GM20000 (cell line): ENCODE measurements around the gene UBE2V1.
A peak's percentile ranks its signal among the peaks of the same experiment; 100 is the strongest.
"Not testable (repeated sequence)": the region's sequence is repeated elsewhere in the genome, so short reads cannot be mapped to it uniquely, and the experiment has no call there.

Source experiments
- DNase-seq: peaks from one replicate; pipeline ENCODE4 v3.0.0; 2012; ENCODE audit warnings: low spot score
- TF ChIP-seq, protein P1 (sequence below): IDR thresholded peaks from 2 replicates; pipeline ENCODE4 v1.5.1; 2012; ENCODE audit warnings: mild to moderate bottlenecking, control low read depth; ENCODE audit errors: extremely low read depth, missing control alignments

UBE2V1 gene

GRCh38 chr20:50088022-50088421, 24.9 kb downstream of the UBE2V1 start:
- no peak for DNase-seq
- TF ChIP-seq, protein P1, sequence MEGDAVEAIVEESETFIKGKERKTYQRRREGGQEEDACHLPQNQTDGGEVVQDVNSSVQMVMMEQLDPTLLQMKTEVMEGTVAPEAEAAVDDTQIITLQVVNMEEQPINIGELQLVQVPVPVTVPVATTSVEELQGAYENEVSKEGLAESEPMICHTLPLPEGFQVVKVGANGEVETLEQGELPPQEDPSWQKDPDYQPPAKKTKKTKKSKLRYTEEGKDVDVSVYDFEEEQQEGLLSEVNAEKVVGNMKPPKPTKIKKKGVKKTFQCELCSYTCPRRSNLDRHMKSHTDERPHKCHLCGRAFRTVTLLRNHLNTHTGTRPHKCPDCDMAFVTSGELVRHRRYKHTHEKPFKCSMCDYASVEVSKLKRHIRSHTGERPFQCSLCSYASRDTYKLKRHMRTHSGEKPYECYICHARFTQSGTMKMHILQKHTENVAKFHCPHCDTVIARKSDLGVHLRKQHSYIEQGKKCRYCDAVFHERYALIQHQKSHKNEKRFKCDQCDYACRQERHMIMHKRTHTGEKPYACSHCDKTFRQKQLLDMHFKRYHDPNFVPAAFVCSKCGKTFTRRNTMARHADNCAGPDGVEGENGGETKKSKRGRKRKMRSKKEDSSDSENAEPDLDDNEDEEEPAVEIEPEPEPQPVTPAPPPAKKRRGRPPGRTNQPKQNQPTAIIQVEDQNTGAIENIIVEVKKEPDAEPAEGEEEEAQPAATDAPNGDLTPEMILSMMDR, result no peak

- TF ChIP-seq, protein P1, result peak; percentile 75
- peak; percentile 68 for DNase-seq
Observed at GRCh38 chr20:50085481-50086365, 27.2 kb downstream of the UBE2V1 start.

DNA sequence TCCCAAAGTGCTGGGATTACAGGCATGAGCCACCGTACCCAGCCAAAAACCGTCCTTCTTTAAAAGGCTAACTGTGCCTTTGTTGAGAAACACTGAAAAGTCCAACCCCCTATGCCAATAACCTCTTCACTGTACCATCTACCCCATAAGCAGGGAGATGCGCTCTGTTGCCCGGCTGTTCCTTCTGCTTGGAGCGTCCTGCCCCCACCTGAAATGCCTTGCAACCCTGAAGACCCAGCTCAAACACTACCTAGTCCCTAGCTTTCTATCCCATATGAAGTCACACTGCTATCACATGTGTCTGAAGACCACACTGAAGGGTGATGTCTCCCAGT, 27.8 kb downstream of the UBE2V1 start:
- no peak for DNase-seq
- TF ChIP-seq, protein P1, result no peak

DNA sequence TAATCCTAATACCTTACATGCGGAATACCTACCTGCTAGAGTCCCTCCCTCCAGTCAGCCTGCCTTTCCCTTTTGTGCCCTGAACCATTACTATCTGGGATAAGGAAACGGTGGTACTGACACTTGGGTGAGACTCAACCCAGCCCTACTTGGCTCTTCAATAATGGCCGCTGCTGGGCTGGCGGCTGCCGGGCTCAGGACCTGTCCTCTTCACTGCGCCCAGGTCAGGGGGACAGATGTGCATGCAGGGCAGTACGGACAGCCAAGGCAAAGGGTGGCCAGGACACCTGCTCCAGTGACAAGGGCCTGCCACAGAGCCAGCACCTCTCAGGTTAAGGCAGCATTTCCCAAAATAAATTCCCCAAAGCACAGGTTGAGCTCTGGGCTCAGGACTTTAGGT, 29.9 kb downstream of the UBE2V1 start:
- TF ChIP-seq, protein P1, result no peak
- DNase-seq, result no peak

- DNase-seq, result not testable (repeated sequence)
Observed at GRCh38 chr20:50082056-50082455, 30.9 kb downstream of the UBE2V1 start.

GRCh38 chr20:50077818-50078601, 34.9 kb downstream of the UBE2V1 start:
- TF ChIP-seq, protein P1, result no peak
- no peak for DNase-seq

DNA sequence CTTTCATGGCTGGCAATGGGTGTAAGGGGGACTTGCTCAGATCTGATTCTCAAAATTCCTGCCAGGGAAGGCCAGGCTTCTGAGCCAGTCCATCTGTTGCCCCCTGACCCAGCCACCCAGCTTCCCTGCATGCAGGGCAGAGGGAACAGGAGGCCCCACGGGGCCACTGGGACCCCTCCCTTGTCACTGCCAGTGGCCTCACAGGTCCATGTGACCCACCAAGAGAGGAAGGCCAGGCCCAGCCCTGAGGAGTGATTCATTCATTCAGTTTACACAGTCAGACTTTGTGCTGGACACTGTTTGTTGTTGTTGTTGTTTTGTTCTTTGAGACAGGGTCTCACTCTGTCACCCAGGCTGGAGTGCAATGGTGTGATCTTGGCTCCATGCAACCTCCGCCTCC, 39.5 kb downstream of the UBE2V1 start:
- TF ChIP-seq, protein P1, result no peak
- no peak for DNase-seq
